Stimulated activated CD8-positive, alpha-beta memory T cell treated with anti-CD3 and anti-CD28 coated beads, Interleukin-12 subunit alpha, Interleukin-12 subunit beta, amount 100 ng/mL, for 24 hours (primary cell): ENCODE measurements around the gene NAV2.

Experiments
- DNase-seq: peaks from one replicate; pipeline ENCODE4 v3.0.0-alpha.2; 2020; ENCODE audit errors: extremely low read depth

Gene NAV2

GRCh38 chr11:19740586-19740985 lies 27.9 kb downstream of the NAV2 start:
- DNase-seq: no peak

DNA sequence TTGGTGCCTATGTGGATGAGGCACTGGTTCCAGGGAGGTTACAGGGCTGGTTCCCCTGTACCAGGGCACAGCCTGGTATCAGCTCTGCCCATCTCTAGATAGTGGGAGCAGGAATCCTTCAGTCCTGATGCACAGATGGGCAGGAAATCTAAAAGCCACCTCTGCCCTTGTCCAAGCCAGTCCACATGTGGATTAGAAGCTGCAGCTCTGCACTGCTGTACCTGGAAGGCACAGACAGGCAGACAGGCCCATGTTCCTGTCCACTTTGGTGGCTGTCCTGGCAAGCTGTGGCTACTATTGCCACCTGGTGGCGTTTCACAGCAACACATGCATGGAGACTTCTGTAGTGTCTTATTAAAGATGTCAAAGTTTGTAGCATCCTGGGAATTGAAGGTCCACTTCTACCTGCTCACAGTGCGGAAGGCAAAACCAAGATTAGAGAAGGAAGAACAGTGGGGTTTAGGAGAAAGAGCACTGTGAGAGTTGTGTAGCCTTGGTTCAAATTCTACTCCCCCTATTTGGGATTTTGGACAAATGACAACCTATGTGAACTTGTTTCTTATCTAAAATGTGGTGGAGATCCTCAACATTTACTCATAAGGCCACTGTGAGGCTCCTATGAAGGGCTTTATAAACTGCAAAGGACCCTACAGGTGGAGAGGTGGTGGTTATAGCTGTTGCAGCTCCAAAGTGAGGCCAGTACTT lies 30.1 kb downstream of the NAV2 start:
- DNase-seq: peak; percentile 25

- DNase-seq: no peak
These were observed 31.0 kb downstream of the NAV2 start for GRCh38 chr11:19743622-19744021.

GRCh38 chr11:19744130-19744529 lies 31.5 kb downstream of the NAV2 start:
- DNase-seq: no peak

GRCh38 chr11:19746086-19746485 lies 33.4 kb downstream of the NAV2 start:
- DNase-seq: no peak

DNA sequence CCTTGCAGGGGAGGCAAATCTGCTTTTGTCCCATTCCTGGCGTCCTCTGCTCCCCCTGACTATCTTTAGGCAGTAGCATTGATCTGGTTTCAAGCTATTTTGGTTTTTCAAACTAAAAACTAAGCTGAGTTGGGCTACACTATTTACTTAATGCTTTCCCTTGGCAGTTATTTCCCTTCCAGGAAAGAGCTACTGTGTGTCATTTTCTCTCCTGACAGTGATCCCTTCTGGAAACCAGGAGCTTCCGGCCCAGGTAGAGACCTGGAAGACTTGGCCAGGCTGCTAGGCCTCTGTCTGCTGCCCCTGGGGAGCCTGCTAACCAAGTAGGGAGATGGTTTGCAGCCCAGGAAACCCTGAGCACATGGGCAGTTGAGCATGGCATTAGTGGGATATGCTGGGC lies 35.0 kb downstream of the NAV2 start:
- DNase-seq: no peak

GRCh38 chr11:19751055-19751454 lies 38.4 kb downstream of the NAV2 start:
- DNase-seq: no peak

DNA sequence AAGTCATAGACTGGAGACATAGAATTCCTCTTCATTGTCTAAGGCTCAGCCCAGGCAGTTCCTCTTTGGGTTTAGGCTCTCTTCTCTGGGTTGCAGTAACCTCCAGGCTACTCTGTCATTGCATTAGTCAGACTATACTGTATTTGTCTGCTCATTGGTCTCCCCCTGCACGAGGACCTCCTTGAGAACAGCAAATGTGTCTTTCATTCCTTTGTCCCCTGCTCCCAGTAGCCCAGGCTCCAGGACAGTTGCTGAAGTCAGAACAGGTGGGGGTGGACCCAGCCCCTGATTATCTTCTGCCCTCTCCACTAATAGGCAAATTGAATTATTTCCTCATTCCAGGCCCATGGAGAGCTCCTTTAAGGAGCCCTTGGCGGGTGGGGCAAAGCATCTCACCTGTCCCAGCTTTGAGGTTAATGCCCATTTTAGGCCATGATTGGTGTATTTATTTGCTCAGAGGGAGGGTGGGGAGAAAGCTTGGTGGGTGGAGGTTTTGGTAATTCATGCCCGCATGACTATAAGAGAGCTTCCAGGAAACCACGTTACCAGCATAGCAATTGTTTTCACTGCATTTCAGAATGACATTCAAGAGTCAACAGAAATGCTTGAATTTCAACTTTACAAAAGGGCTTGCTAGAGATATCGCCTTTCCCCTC lies 40.9 kb downstream of the NAV2 start:
- no peak for DNase-seq

- DNase-seq: no peak
These were observed 44.2 kb downstream of the NAV2 start for GRCh38 chr11:19756675-19757475.

DNA sequence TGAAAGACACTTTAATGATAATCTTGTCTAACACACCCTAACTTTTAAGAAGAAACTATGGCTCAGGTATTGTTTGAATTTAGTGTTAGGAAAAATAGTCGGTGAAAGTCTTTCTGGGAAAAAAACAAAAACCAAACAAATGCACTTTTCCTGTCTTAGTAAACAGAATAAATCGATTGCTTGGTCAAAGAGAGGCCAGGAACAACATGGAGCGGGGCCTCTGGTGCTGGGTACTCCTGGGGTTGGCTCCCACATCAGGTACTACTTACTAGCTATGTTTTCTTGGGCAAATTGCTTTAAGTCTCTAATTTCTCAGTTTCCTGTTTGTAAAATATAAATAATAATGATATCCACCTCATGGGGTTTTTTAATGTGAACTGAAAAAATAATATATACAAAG lies 46.8 kb downstream of the NAV2 start:
- no peak for DNase-seq

DNA sequence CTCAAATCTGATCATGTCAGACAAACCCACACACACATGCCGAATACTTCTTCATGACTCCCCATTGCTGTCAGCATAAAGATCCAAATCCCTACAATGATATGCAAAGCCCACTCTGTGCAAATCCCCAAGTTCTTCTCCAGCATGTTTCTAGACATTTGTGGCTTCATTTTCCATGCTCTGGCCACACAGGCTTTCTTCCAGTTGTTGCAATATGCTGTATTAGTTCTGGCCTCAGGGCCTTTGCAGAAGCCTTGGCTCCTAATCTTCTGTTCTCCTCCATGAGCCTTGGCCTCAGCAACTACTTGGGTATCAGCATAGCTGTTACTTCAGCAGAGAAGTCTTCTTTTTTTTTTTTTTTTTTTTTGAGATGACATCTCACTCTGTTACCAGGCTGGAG lies 49.6 kb downstream of the NAV2 start:
- no peak for DNase-seq

DNA sequence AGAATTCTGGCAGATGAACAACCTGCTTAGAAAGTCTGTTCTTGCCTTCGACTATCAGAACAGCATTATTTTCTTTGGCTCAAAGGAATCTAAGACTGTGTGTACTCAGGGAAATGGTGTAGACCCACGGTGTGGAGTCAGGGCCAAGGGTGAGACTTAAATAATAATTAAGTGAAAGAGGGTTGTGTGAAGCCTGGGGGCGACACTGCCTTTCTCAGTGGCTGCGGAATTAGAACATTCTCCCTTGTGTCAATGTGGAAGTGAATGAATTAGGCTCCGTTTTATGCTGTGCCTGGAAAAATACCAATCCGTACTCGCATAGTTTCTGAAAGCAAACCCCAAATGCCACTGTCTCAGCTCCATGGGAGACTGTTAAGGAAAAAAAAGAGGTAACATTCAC lies 50.7 kb downstream of the NAV2 start:
- no peak for DNase-seq

GRCh38 chr11:19766206-19766605 lies 53.6 kb downstream of the NAV2 start:
- DNase-seq: no peak

GRCh38 chr11:19766810-19767209 lies 54.2 kb downstream of the NAV2 start:
- no peak for DNase-seq

DNA sequence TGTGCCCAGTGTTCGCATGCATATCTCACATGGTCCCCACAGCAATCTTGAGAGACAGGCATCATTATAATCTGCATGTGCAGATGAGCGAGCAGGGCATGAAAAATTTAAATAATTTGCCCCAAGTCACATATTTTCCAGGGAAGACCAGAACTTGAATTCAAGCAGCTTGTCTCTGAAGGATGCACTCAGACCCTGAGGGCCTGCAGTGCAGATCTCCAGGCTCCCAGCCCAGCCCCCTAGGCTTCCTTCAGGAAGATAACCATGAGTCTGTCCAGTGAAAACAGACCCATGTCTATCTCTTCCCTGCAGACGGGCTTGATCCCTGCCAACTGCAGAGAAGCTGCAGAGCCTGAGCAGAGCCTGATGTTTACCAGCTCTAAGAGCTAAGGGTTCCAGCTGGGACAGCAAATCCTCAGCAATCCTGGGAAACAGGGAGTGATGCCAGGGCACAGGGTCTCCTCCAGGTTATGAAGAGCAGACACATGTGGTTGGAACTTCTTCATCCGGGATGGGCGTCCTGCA lies 55.1 kb downstream of the NAV2 start:
- no peak for DNase-seq

DNA sequence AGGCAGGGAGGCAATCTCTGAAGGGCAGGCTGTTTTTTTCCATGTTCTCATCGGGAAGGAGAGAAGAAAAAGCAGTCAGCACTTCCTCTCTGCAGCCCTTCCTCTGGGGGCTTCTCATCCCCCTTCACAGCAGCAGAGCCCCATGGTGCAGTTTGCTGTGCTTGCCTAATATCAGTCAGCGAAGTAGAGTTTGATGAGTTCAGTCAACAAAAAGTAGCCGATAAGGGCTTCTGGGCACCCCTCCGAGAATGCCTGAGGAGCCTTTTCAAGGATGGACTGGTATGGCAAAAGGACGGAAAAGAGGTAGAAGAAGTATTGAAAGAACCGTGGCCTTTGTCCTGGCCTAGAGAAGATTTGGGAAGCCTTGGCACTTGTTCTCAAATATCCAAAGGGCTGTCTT lies 55.6 kb downstream of the NAV2 start:
- DNase-seq: no peak

GRCh38 chr11:19768815-19769214 lies 56.2 kb downstream of the NAV2 start:
- DNase-seq: no peak

- no peak for DNase-seq
These were observed 57.2 kb downstream of the NAV2 start for GRCh38 chr11:19769820-19770219.

DNA sequence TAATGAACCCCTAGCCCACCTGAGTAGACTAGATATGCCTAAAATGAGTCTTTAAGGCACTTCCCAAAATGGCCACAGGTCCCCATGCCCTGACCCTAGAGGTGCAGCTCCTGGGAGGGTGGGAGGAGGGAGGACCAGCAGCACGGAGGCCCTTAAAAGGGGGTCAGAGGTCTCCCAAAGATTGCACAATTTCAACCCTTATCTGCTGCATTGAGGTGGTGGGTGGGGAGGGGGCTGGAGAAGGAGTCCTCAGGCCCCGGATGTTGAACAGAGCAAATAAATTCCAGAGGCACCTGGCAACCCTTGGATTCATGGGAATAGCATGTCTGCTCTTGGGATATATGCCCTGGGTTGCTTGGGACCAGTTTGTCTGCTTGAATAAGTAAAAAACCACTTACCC lies 57.6 kb downstream of the NAV2 start:
- DNase-seq: no peak

- no peak for DNase-seq
These were observed 58.8 kb downstream of the NAV2 start for GRCh38 chr11:19771463-19771862.

DNA sequence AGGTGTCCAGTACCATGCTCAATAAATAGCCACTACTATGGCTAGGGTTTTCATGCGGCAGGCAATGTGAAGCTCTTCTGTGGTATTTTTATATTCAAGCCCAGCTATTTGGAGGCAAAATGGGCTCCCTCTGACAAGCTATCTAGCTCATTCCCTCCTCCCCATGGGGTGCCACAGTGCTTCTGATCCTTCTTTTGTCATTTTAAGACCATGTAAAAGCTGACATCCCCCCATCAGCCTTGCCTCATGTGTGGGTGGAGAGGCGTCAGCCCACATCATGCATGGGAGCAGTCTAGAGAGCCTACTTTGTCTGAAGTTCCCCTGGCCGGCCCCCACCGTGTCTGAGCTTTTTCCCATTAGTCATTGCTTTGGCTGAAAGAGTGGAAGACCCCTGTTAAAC lies 59.8 kb downstream of the NAV2 start:
- no peak for DNase-seq

- DNase-seq: no peak
These were observed 61.7 kb downstream of the NAV2 start for GRCh38 chr11:19774329-19774728.
